A673 (cell line): ENCODE data around the gene CACYBP. TPM values are rescaled to one million over a fixed set of nuclear protein-coding genes. Genes with fewer than 3 reads are reported as not detected.

ENCODE experiments used
- BruUV-seq: library from RNA; stranded (reverse); fragments of 400-500 nt; replicated peaks from 2 replicates; lab custom pipeline; 2021; lab: Mats Ljungman, UMichigan
- CTCF ChIA-PET: fragments of 300-600 bp; sonication (Branson Sonifier 250); formaldehyde crosslinking; loops from one replicate; lab custom pipeline; 2022; ENCODE audit warnings: antibody characterized with exemption; lab: Charles Lee
- POLR2A ChIA-PET: fragments of 300-600 bp; sonication (Branson Sonifier 250); formaldehyde crosslinking; loops from one replicate; lab custom pipeline; 2022; ENCODE audit warnings: antibody characterized with exemption; ENCODE audit not compliant: low non-redundant PET; lab: Charles Lee
- DNase-seq: peaks from one replicate; pipeline ENCODE4 v3.0.0-alpha.2; 2015; ENCODE audit warnings: low spot score
- H3K27ac ChIP-seq: fragments of 200-600 bp; sonication (generic); 2 replicates; pipeline ENCODE4 v1.5.1; 2016; ENCODE audit warnings: mixed run types, low read depth, mild to moderate bottlenecking, mixed read lengths, antibody characterized with exemption, low read length; ENCODE audit not compliant: poor library complexity, severe bottlenecking
- H3K27me3 ChIP-seq: fragments of 200-600 bp; sonication (generic); replicated peaks from 2 replicates; pipeline ENCODE4 v1.6.1; 2017; ENCODE audit warnings: mixed run types, low read depth, mild to moderate bottlenecking, mixed read lengths, antibody characterized with exemption, low read length; ENCODE audit not compliant: insufficient read depth, poor library complexity
- H3K36me3 ChIP-seq: fragments of 200-600 bp; sonication (generic); 2 replicates; pipeline ENCODE4 v1.6.1; 2016; ENCODE audit warnings: mixed run types, mild to moderate bottlenecking, mixed read lengths, antibody characterized with exemption, low read length; ENCODE audit not compliant: insufficient read depth, poor library complexity, severe bottlenecking
- H3K4me1 ChIP-seq: fragments of 200-600 bp; sonication (generic); 2 replicates; pipeline ENCODE4 v1.6.1; 2017; ENCODE audit warnings: mixed run types, mild to moderate bottlenecking, mixed read lengths, antibody characterized with exemption, low read length; ENCODE audit not compliant: insufficient read depth, poor library complexity, severe bottlenecking
- H3K4me3 ChIP-seq: fragments of 200-600 bp; sonication (generic); 2 replicates; pipeline ENCODE4 v1.5.1; 2016; ENCODE audit warnings: low read depth, mixed run types, mild to moderate bottlenecking, mixed read lengths, low read length; ENCODE audit not compliant: poor library complexity, severe bottlenecking
- H3K9me3 ChIP-seq: fragments of 200-600 bp; sonication (generic); 2 replicates; pipeline ENCODE4 v1.6.1; 2016; ENCODE audit warnings: mixed run types, low read depth, mild to moderate bottlenecking, mixed read lengths, antibody characterized with exemption, low read length; ENCODE audit not compliant: poor library complexity, severe bottlenecking
- CTCF ChIP-seq: fragments of 300-800, 200-600 bp; sonication (generic); conservative IDR thresholded peaks from 2 replicates; pipeline ENCODE4 v1.5.1; 2017; ENCODE audit warnings: low read depth, mild to moderate bottlenecking, antibody characterized with exemption, low read length, moderate library complexity, mixed read lengths
- EZH2 ChIP-seq: fragments of 200-600 bp; sonication (generic); IDR thresholded peaks from 2 replicates; pipeline ENCODE4 v1.6.1; 2017; ENCODE audit warnings: borderline replicate concordance, low read depth, mild to moderate bottlenecking, mixed read lengths, antibody characterized with exemption, low read length; ENCODE audit not compliant: poor library complexity, severe bottlenecking
- intact Hi-C: fragments of 100-400 bp; cut with micrococcal nuclease; formaldehyde crosslinking; loops from one replicate; pipeline ENCODE4 v1.10.0; 2022; ENCODE audit not compliant: unreplicated experiment
- total RNA-seq: library from RNA; stranded (reverse); gene quantifications from 2 replicates; pipeline ENCODE4 v1.2.3, GENCODE V29; 2021

CACYBP gene
- total RNA-seq, 1 experiment from 2014 or later, result 307 TPM

DNA sequence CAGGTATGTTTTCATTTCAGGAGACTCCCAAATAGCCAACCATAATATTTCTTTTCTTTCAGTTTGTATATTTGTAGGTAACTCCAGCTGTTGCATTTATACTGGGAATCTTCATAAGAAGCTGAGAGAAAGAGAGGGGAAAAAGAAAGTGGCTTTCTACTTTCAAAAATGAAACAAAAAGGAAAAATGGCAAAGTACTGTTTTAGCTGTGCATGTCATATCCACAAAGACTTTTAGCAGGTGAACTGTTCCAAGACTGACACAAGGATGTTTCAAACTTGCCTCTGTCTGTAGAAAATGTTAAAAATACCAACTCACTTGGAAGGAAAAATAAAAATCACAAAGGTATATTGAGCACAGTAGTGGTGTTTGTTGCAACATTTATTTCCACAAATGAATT is 41.9 kb upstream of the CACYBP start:
- no peak for DNase-seq
- Histone ChIP-seq H3K27me3 (no peaks in the 10 kb centered on the region), H3K9me3 (no peaks in the 10 kb centered on the region), H3K4me3 (no peak overlapping the region), H3K4me1 (no peaks in the 10 kb centered on the region), H3K27ac (no peak overlapping the region), H3K36me3 (no peaks in the 10 kb centered on the region)
- intact Hi-C loops, result no loop called here
- BruUV-seq, result no TSS peak
- POLR2A ChIA-PET, result no interaction called here
- no peak for TF ChIP-seq CTCF
- no peak for TF ChIP-seq EZH2
- CTCF ChIA-PET, result no interaction called here

- Histone ChIP-seq H3K27ac (no peak overlapping the region), H3K9me3 (no peaks in the 10 kb centered on the region), H3K4me1 (no peaks in the 10 kb centered on the region), H3K27me3 (no peaks in the 10 kb centered on the region), H3K36me3 (no peaks in the 10 kb centered on the region), H3K4me3 (no peak overlapping the region)
- no peak for DNase-seq
- TF ChIP-seq CTCF, result no peak
- TF ChIP-seq EZH2, result no peak
- CTCF ChIA-PET, result no interaction called here
- POLR2A ChIA-PET, result no interaction called here
- BruUV-seq, result no TSS peak
- intact Hi-C loops, result no loop called here
These were observed 41.4 kb upstream of the CACYBP start for GRCh38 chr1:174958396-174958795.

DNA sequence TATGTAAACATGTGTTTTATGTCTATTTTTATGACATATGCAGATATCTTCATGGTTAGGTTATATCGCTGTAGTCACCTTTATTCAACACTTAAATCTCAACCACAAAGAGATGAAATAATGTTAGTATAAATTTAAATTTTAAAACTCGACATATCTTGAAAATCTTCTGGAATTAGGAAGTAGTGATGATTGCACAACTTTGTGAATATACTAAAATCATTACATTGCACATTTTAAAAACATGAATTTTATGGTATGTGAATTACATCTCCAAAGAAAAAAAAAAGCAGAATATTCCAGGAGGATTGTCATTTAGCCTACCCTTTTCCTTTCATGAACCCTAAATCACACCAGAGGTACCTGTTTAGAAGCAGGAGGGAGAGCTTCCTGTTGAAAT is 39.4 kb upstream of the CACYBP start:
- Histone ChIP-seq H3K4me3 (no peak overlapping the region), H3K36me3 (no peaks in the 10 kb centered on the region), H3K27ac (no peak overlapping the region), H3K9me3 (no peaks in the 10 kb centered on the region), H3K27me3 (no peaks in the 10 kb centered on the region), H3K4me1 (no peaks in the 10 kb centered on the region)
- ChIA-PET CTCF (no interaction called here), POLR2A (no interaction called here)
- BruUV-seq, result no TSS peak
- no peak for DNase-seq
- intact Hi-C loops, result no loop called here
- TF ChIP-seq CTCF (no peak), EZH2 (no peak)
